Measurements from ENCODE around the gene SOD3.

- no peak for TF ChIP-seq ZNF121 (tag by site-specific recombination; IDR thresholded peaks at IDR 0.05)
- TF ChIP-seq BCL11A (tag by site-specific recombination; IDR thresholded peaks at IDR 0.05; ENCODE audit: low read depth), result no peak
- TF ChIP-seq, protein P1, sequence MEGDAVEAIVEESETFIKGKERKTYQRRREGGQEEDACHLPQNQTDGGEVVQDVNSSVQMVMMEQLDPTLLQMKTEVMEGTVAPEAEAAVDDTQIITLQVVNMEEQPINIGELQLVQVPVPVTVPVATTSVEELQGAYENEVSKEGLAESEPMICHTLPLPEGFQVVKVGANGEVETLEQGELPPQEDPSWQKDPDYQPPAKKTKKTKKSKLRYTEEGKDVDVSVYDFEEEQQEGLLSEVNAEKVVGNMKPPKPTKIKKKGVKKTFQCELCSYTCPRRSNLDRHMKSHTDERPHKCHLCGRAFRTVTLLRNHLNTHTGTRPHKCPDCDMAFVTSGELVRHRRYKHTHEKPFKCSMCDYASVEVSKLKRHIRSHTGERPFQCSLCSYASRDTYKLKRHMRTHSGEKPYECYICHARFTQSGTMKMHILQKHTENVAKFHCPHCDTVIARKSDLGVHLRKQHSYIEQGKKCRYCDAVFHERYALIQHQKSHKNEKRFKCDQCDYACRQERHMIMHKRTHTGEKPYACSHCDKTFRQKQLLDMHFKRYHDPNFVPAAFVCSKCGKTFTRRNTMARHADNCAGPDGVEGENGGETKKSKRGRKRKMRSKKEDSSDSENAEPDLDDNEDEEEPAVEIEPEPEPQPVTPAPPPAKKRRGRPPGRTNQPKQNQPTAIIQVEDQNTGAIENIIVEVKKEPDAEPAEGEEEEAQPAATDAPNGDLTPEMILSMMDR (tag by site-specific recombination; IDR thresholded peaks at IDR 0.05), result no peak
- TF ChIP-seq ZNF792 (tag by site-specific recombination; IDR thresholded peaks at IDR 0.05), result no peak
- TF ChIP-seq KLF1 (tag by site-specific recombination; IDR thresholded peaks at IDR 0.05), result no peak
- TF ChIP-seq ZBTB7A (tag by site-specific recombination; IDR thresholded peaks at IDR 0.05; ENCODE audit: low read depth), result no peak
- no peak for TF ChIP-seq ZNF548 (tag by site-specific recombination; IDR thresholded peaks at IDR 0.05)
- no peak for TF ChIP-seq ZNF146 (tag by site-specific recombination; IDR thresholded peaks at IDR 0.05)
- TF ChIP-seq ZNF501 (tag by site-specific recombination; IDR thresholded peaks at IDR 0.05), result no peak
- no peak for TF ChIP-seq ZEB2 (tag by site-specific recombination; IDR thresholded peaks at IDR 0.05)
- TF ChIP-seq, protein P2, sequence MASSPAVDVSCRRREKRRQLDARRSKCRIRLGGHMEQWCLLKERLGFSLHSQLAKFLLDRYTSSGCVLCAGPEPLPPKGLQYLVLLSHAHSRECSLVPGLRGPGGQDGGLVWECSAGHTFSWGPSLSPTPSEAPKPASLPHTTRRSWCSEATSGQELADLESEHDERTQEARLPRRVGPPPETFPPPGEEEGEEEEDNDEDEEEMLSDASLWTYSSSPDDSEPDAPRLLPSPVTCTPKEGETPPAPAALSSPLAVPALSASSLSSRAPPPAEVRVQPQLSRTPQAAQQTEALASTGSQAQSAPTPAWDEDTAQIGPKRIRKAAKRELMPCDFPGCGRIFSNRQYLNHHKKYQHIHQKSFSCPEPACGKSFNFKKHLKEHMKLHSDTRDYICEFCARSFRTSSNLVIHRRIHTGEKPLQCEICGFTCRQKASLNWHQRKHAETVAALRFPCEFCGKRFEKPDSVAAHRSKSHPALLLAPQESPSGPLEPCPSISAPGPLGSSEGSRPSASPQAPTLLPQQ (tag by site-specific recombination; IDR thresholded peaks at IDR 0.05), result no peak
- TF ChIP-seq TCF7L2 (IDR thresholded peaks at IDR 0.05; ENCODE audit: borderline replicate concordance, low read depth, low read length), result no peak
- no peak for TF ChIP-seq ZNF654 (tag by site-specific recombination; IDR thresholded peaks at IDR 0.05; ENCODE audit: low read depth)
Observed at GRCh38 chr4:24748023-24748422, 47.4 kb upstream of the SOD3 start.

Measured in HEK293 (cell line).